NCI-H82 treated with DMSO at 0.1 percent for 48 hours (cell line): Measurements from ENCODE around the gene PLA2G6.

ENCODE experiments used
- DNase-seq: peaks from one replicate; lab custom pipeline; 2025; ENCODE audit not compliant: unreplicated experiment; lab: John Stamatoyannopoulos, UW

The PLA2G6 gene, protein sequence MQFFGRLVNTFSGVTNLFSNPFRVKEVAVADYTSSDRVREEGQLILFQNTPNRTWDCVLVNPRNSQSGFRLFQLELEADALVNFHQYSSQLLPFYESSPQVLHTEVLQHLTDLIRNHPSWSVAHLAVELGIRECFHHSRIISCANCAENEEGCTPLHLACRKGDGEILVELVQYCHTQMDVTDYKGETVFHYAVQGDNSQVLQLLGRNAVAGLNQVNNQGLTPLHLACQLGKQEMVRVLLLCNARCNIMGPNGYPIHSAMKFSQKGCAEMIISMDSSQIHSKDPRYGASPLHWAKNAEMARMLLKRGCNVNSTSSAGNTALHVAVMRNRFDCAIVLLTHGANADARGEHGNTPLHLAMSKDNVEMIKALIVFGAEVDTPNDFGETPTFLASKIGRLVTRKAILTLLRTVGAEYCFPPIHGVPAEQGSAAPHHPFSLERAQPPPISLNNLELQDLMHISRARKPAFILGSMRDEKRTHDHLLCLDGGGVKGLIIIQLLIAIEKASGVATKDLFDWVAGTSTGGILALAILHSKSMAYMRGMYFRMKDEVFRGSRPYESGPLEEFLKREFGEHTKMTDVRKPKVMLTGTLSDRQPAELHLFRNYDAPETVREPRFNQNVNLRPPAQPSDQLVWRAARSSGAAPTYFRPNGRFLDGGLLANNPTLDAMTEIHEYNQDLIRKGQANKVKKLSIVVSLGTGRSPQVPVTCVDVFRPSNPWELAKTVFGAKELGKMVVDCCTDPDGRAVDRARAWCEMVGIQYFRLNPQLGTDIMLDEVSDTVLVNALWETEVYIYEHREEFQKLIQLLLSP

GRCh38 chr22:38181453-38182200, at the start of gene PLA2G6:
PLA2G6 (minus strand) TSS chr22:38181830; CDS start chr22:38169426, 12,404 bp downstream.
- DNase-seq, result peak; percentile 89

- no peak for DNase-seq
These were observed 49.3 kb upstream of the PLA2G6 start for GRCh38 chr22:38230916-38231315.

GRCh38 chr22:38230108-38230825, 48.6 kb upstream of the PLA2G6 start:
- DNase-seq, result peak; percentile 1

DNA sequence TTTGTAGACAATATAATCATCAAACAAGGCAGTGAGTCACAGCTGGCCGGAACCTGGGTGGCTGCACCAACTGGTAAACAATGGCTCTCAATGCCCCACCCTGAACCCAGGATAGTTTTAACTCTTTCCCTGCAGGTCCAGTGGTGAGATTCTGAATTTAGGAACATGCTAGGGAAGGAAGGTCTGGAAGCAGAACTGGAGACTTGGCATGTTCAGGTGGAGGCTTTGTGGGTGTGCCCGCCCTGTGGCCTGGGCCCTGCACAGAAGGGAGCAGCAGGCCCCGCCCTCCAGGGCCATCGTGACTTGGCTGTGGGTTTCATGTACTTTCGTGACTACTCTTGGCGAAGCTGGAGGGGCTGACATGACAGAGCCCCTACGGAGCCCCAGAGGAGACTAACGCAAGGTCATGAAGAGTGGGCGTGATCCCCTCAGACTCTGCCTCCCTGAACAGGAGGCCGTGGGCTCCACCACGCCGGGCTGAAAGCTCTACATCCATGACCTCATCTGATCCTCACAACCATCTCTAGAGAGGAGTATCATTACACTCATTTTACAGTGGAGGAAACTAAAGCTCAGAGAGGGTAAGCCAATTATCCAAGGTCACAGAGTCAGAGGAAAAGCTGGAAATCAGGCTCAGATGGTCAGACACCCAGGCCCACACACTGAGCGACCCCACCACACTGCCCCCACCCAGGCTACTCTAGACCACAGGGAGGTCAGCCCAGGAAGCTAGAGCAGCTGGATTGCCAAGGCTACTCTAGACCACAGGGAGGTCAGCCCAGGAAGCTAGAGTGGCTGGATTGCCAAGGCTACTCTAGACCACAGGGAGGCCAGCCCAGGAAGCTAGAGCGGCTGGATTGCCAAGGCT, 47.5 kb upstream of the PLA2G6 start:
- DNase-seq, result no peak

GRCh38 chr22:38228326-38228872, 46.8 kb upstream of the PLA2G6 start:
- no peak for DNase-seq

- DNase-seq, result no peak
These were observed 45.4 kb upstream of the PLA2G6 start for GRCh38 chr22:38226853-38227649.

DNA sequence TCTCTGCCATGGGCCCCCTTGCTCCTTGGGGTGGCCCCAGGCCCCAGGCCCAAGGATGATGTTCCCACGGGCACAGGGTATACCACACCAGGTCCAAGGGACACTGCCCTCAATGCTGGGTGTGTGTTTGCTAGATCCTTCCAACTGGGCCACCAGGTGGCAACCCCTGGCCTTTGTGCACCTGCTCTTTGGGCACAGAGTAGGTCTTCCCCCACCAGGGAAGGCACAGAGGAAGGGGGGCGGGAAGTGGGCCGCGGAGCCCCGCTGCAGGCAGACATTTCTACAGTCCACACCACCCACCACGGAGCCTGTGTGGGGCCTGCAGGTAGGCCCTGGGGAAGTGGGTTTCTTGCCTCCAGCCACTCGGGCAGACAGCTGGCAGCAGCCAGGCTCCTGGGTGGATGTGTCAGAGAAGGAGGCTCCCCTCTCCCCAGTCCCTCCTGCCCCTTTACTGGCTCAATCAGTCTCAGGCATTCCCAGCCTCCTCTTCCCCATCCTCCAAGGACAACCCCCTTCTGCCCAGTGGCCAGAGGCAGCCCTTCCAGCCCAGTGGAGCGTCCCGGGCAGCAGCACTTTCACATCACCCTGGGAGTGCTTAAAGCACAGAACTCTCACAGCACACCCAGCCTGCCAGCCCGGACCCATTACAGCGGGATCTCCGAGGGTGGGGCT, 41.8 kb upstream of the PLA2G6 start:
- DNase-seq, result no peak

- DNase-seq, result no peak
These were observed 41.1 kb upstream of the PLA2G6 start for GRCh38 chr22:38222797-38223119.

- DNase-seq, result no peak
These were observed 40.5 kb upstream of the PLA2G6 start for GRCh38 chr22:38221908-38222796.

DNA sequence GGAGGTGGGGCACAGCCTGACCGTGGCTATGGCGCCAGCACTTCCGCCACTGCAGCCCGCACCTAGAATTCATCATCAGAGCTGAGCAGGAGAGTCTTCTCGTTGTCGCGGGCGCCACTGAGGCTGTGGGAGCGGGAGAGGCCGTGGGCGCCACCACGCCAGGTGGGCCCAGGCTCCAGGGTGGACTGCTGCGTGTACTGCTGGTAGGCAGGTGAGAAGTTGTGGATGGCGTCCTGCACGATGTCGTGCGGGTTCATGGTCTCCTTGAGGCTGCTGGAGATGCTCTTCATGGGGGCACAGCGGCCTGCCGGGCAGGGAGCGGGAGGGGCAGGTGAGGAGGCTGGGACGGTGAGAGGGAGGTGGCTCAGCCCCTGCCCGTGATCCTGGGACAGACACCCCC, 39.8 kb upstream of the PLA2G6 start:
- no peak for DNase-seq

GRCh38 chr22:38220653-38221386, 39.2 kb upstream of the PLA2G6 start:
- DNase-seq, result no peak

DNA sequence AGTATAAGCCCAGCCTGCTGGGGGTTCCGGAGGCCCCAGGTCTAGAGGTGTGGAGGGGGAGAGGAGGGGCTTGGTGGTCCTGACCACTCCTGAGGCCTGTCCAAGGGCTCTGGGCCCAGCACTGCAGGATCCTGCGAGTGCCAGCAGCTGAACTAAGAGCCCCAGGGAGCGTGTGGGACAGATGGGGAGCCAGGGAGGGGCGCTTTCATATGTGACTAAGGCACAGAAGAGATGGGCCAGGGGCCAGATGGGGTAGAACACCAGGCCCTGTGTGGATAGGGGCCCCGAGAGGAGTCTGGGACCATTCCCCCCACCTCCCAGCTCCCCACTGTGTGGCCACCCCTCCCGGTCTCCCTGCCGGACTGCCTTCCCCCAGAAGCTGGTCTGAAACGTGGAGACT, 38.5 kb upstream of the PLA2G6 start:
- no peak for DNase-seq

DNA sequence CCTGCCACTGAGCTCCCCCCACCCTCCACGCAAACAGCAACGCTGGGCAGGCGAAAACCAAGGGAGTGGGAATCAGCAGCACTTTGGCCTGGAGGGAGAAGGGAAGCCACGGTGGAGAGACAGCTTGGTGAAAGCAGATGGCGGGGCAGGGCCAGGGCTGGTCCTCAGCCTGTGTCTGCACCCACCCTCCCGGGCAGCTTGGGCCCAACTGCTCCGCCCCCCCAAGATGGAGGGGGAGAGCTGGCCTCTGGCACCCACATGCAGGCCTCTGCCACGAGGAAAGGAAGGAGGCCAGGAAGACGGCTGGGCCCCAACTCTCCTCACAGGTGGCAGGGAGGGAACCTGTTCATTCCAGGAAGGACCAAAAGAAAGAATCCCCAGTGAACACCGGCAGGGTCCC, 38.0 kb upstream of the PLA2G6 start:
- DNase-seq, result peak; percentile 25

DNA sequence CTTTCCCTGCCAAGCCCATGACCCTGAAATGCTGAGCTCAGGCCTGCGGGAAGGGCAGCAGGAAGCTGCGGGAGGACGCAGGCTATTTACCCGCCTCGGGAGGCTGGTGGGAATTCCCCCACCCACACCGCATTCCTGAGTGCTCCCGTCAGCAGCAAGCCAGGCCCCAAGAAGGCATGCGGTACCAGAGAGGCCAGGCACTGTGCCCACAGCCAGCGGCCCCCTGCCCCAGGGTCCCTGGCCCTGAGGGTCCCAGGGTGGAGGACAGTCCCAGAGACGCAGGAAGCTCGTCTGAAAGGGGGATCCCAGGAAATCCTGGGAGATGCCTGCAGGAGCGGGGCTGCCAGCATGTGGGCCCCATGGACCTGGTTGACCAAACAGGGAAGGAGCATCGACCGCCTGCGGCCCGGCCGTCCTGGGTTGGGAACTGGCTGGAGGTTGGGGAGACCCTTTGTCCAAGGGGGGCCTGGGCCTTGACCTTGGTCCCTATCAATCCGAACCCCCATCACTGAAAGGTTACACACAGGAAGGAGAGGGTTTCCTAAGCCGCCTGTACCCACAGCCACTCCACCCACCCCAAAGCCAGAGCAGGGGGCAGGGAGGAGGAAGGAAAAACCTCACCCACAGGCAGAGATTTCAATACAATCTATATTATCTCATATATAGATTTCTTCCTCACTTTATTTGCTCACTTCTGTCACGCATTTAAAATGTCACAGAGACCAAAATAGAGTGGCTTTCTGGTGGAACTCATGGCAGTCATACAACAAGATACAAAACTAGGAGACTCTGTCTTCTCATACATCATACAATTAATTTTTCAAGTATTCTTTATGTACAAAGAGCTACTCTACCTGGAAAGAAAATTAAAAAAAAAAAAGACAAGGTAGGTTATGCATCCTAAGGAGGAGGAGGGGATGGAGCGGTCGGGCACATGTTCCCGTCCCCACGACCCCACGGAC, 37.3 kb upstream of the PLA2G6 start:
- no peak for DNase-seq

DNA sequence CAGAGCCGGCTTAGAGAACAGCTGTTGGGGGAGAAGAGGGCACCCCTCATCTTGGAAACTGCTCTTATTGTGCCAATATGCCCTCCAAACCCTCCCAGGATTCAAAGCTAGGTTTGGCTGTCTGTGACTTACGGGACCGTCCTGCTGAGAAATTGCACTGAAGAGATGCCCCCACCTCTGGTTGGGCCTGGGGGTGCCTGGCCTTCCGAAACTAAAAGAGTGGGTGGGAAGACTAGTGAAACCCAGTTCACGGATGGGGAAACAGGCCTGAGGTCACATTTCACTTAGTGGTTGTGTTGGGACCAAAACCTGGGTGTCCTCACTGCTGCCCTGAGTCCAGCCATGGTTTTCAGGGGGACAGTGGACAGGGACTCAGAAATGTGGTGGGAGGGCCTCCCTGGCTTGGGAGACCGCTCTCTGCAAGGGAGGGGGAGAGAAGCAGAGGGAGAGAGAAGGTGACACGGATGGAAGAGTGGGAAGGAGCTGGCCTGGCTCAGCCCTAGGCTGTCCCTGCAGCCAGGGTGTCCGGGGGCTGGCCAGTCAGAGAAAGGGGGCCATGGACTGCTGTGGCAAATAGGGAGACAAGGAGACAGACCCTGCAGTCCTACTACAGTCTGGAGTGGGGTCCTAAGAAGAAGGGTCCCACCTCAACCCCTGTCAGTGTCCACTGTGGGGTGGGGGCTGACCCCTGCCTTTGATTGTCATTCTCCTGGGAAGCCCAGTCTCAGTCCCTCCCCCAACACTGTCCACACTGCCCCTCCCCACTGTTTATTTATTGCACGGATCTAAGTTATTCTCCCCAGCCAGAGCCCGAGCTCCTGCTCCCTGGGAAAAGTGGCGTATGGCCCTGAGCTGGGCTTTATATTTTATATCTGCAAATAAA, 33.8 kb upstream of the PLA2G6 start:
- DNase-seq, result no peak
